Keratinocyte (primary cell): ENCODE measurements around the gene AKR1C1. TPM values are rescaled to one million over a fixed set of nuclear protein-coding genes. Genes with fewer than 3 reads are reported as not detected.
"Not testable (repeated sequence)": the region's sequence is repeated elsewhere in the genome, so short reads cannot be mapped to it uniquely, and the experiment has no call there.

ENCODE experiments used
- DNase-seq: peaks from one replicate; pipeline ENCODE4 v3.0.0-alpha.2; 2011; ENCODE audit warnings: low read depth, missing footprints, low spot score
- FAIRE-seq: peaks from 2 replicates; lab custom pipeline; 2011; peaks lifted over from hg19 to GRCh38; lab: Jason Lieb, UNC
- H2AFZ ChIP-seq: 2 replicates; pipeline ENCODE4 v1.6.0; 2012; ENCODE audit warnings: low read length, control low read depth, inconsistent platforms; ENCODE audit not compliant: control insufficient read depth
- H3K27ac ChIP-seq: 2 replicates; pipeline ENCODE4 v1.5.1; 2011; ENCODE audit warnings: low read length; ENCODE audit not compliant: control insufficient read depth, insufficient read depth
- H3K27me3 ChIP-seq: 3 replicates; pipeline ENCODE4 v1.6.0; 2011; ENCODE audit warnings: low read length; ENCODE audit not compliant: control insufficient read depth, insufficient read depth; ENCODE audit errors: extremely low read depth
- H3K36me3 ChIP-seq, 2 experiments: 2 replicates in 1 of 2; 3 replicates in 1 of 2; pipeline ENCODE4 v1.5.1; 2011; ENCODE audit warnings: low read length in 2 of 2, mild to moderate bottlenecking in 1 of 2; ENCODE audit not compliant: control insufficient read depth in 2 of 2, insufficient read depth in 2 of 2; ENCODE audit errors: extremely low read depth in 1 of 2
- H3K4me1 ChIP-seq: 3 replicates; pipeline ENCODE4 v1.5.1; 2011; ENCODE audit warnings: low read length; ENCODE audit not compliant: control insufficient read depth, insufficient read depth; ENCODE audit errors: extremely low read depth
- H3K4me2 ChIP-seq: 3 replicates; pipeline ENCODE4 v1.6.0; 2011; ENCODE audit warnings: low read depth, low read length; ENCODE audit not compliant: control insufficient read depth, insufficient read depth; ENCODE audit errors: extremely low read depth
- H3K4me3 ChIP-seq, 3 experiments: fragments of 200-600 bp in 1 of 3; sonication (generic) in 1 of 3; 2 replicates in 2 of 3; 3 replicates in 1 of 3; pipeline ENCODE4 v1.5.1; 2011 to 2016; ENCODE audit warnings: low read length in 3 of 3, mild to moderate bottlenecking in 3 of 3, control low read depth in 2 of 3, inconsistent platforms in 1 of 3, low read depth in 1 of 3, mixed read lengths in 1 of 3, mixed run types in 1 of 3, moderate library complexity in 1 of 3; ENCODE audit not compliant: control insufficient read depth in 2 of 3, insufficient read depth in 2 of 3; ENCODE audit errors: extremely low read depth in 1 of 3
- H3K79me2 ChIP-seq: 2 replicates; pipeline ENCODE4 v1.6.0; 2012; ENCODE audit warnings: low read length; ENCODE audit not compliant: control insufficient read depth, insufficient read depth
- H3K9ac ChIP-seq: 3 replicates; pipeline ENCODE4 v1.6.0; 2011; ENCODE audit warnings: low read length; ENCODE audit not compliant: control insufficient read depth, insufficient read depth; ENCODE audit errors: extremely low read depth
- H3K9me1 ChIP-seq: 3 replicates; pipeline ENCODE4 v1.6.0; 2011; ENCODE audit warnings: low read length; ENCODE audit not compliant: control insufficient read depth, insufficient read depth; ENCODE audit errors: extremely low read depth
- H3K9me3 ChIP-seq: 2 replicates; pipeline ENCODE4 v1.5.1; 2012; ENCODE audit warnings: low read depth, low read length; ENCODE audit not compliant: control insufficient read depth
- H4K20me1 ChIP-seq: 3 replicates; pipeline ENCODE4 v1.6.0; 2011; ENCODE audit warnings: low read length; ENCODE audit not compliant: control insufficient read depth, insufficient read depth; ENCODE audit errors: extremely low read depth
- CTCF ChIP-seq, 3 experiments: IDR thresholded peaks in 1 of 3; conservative IDR thresholded peaks in 1 of 3; optimal IDR thresholded peaks in 1 of 3; 2 replicates in 2 of 3; 3 replicates in 1 of 3; pipeline versions ENCODE3 to v1.5.1; 2011; ENCODE audit warnings: low read length in 3 of 3, mild to moderate bottlenecking in 3 of 3, moderate library complexity in 2 of 3, control low read depth in 1 of 3, inconsistent platforms in 1 of 3; ENCODE audit not compliant: insufficient read depth in 2 of 3; ENCODE audit errors: extremely low read depth in 1 of 3
- EZH2 ChIP-seq: IDR thresholded peaks from one replicate; pipeline ENCODE4 v1.6.1; 2012; ENCODE audit warnings: inconsistent platforms, mild to moderate bottlenecking, low read length, moderate library complexity
- dilution Hi-C: fragments of 300-500 bp; cut with MboI; formaldehyde crosslinking; loops from one replicate; pipeline ENCODE4 v1.7.0; 2020; ENCODE audit warnings: low sequenced_read_pairs; ENCODE audit not compliant: extremely low pct_ligation_motif_present
- polyA plus RNA-seq, 5 experiments: library from polyadenylated mRNA; depleted of rRNA in 3 of 5; stranded (reverse) in 3 of 5; stranded (forward) in 1 of 5; unstranded in 1 of 5; fragments of >200 nt; gene quantifications; 1 replicate in 1 of 5; 2 replicates in 3 of 5; 3 replicates in 1 of 5; pipeline versions ENCODE4 v1.2.1 to v1.2.3, GENCODE V29; 2011 to 2012; ENCODE audit warnings: missing spikeins in 2 of 5, low read depth in 1 of 5, low replicate concordance in 1 of 5

Gene AKR1C1
- polyA plus RNA-seq, 1 donor (not counting 4 experiments of a cell fraction or from before 2014, with no cell fraction given), result 28.1 TPM

- Histone ChIP-seq H3K79me2 (no peaks in the 10 kb centered on the region), H3K36me3 (no peaks in the 10 kb centered on the region), H3K27me3 (no peaks in the 10 kb centered on the region), H2AFZ (no peak overlapping the region), H3K4me2 (no peak overlapping the region), H3K9me1 (no peaks in the 10 kb centered on the region), H3K9me3 (no peaks in the 10 kb centered on the region), H4K20me1 (no peaks in the 10 kb centered on the region), H3K27ac (no peak overlapping the region), H3K4me3 (no peak overlapping the region), H3K9ac (no peak overlapping the region), H3K4me1 (peaks cover 6% of the 10 kb centered on the region)
- no peak for DNase-seq
- FAIRE-seq, result no peak
- dilution Hi-C loops, result no loop called here
- TF ChIP-seq EZH2 (no peak), CTCF (optimal IDR thresholded peaks at IDR 0.05 in 1 of 3, IDR thresholded peaks at IDR 0.05 in 1 of 3, conservative IDR thresholded peaks at IDR 0.05 in 1 of 3; ENCODE audit: extremely low read depth in 1 of 3, insufficient read depth in 2 of 3, low read length in 3 of 3) (no peak)
These were observed 49.4 kb downstream of the AKR1C1 start for GRCh38 chr10:5012595-5012994.

GRCh38 chr10:5013385-5013784, 50.2 kb downstream of the AKR1C1 start:
- no peaks in the 10 kb centered on the region for H4K20me1 ChIP-seq
- H3K36me3 ChIP-seq, result no peaks in the 10 kb centered on the region
- H3K9me3 ChIP-seq, result no peaks in the 10 kb centered on the region
- no peak for TF ChIP-seq EZH2
- no peak for TF ChIP-seq CTCF (optimal IDR thresholded peaks at IDR 0.05 in 1 of 3, IDR thresholded peaks at IDR 0.05 in 1 of 3, conservative IDR thresholded peaks at IDR 0.05 in 1 of 3; ENCODE audit: extremely low read depth in 1 of 3, insufficient read depth in 2 of 3, low read length in 3 of 3)
- FAIRE-seq (peak; percentile 23), DNase-seq (no peak)
- no peak overlapping the region for H3K27ac ChIP-seq
- no peak overlapping the region for H2AFZ ChIP-seq
- no peak overlapping the region for H3K9ac ChIP-seq
- H3K27me3 ChIP-seq, result no peaks in the 10 kb centered on the region
- H3K4me3 ChIP-seq, result no peak overlapping the region
- H3K79me2 ChIP-seq, result no peaks in the 10 kb centered on the region
- no peak overlapping the region for H3K4me2 ChIP-seq
- H3K4me1 ChIP-seq, result peaks cover 6% of the 10 kb centered on the region
- H3K9me1 ChIP-seq, result no peaks in the 10 kb centered on the region
- dilution Hi-C loops, result no loop called here

GRCh38 chr10:5014200-5014910, 51.1 kb downstream of the AKR1C1 start:
- FAIRE-seq, result peak; percentile 36
- H3K36me3 ChIP-seq, H3K79me2 ChIP-seq, H3K9me3 ChIP-seq, H3K9ac ChIP-seq, H2AFZ ChIP-seq, H3K4me2 ChIP-seq, H3K4me3 ChIP-seq, H3K27me3 ChIP-seq, H3K27ac ChIP-seq, dilution Hi-C loops, H3K9me1 ChIP-seq, DNase-seq, H4K20me1 ChIP-seq, H3K4me1 ChIP-seq: not testable (repeated sequence)
